ENCODE data around the gene MEFV.

The MEFV gene, protein sequence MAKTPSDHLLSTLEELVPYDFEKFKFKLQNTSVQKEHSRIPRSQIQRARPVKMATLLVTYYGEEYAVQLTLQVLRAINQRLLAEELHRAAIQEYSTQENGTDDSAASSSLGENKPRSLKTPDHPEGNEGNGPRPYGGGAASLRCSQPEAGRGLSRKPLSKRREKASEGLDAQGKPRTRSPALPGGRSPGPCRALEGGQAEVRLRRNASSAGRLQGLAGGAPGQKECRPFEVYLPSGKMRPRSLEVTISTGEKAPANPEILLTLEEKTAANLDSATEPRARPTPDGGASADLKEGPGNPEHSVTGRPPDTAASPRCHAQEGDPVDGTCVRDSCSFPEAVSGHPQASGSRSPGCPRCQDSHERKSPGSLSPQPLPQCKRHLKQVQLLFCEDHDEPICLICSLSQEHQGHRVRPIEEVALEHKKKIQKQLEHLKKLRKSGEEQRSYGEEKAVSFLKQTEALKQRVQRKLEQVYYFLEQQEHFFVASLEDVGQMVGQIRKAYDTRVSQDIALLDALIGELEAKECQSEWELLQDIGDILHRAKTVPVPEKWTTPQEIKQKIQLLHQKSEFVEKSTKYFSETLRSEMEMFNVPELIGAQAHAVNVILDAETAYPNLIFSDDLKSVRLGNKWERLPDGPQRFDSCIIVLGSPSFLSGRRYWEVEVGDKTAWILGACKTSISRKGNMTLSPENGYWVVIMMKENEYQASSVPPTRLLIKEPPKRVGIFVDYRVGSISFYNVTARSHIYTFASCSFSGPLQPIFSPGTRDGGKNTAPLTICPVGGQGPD

DNA sequence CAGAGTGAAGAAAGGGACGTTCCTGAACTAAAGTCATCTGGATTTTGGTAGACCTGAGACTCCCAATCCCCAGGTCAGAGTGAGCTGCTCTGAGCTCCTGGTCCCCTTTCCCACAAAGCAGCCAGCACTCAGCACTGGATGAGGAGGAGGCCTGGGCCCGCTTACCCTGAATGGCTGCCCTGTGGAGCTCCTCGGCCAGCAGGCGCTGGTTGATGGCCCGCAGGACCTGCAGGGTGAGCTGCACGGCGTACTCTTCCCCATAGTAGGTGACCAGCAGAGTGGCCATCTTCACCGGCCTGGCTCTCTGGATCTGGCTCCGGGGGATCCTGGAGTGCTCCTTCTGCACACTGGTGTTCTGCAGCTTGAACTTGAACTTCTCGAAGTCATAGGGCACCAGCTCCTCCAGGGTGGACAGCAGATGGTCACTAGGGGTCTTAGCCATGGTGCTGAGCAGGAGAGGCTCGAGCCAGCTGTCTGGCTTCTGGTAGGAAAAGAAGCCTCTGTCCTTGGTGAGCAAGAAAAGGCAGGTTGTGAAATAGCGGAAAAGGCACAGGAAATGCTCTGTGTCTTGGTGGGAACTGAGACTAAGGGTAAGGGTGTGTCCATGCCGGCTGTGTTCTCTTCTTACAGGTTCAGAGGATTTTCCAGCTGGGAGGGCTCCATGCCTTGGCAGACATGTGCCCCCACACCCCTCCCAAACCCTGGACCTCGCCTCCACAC, at the start of gene MEFV:
MEFV (minus strand) TSS at position 488 of the 720 bp plus-strand sequence; CDS start at position 442, 46 bp downstream.
- Histone ChIP-seq H3K9me3 (ENCODE audit: insufficient read depth, low read depth, low read length) (peaks cover 19% of the 10 kb centered on the region), H3K4me3 (ENCODE audit: low read length) (no peak within 1 kb of the TSS), H3K9ac (ENCODE audit: low read depth, low read length) (no peak within 1 kb of the TSS), H3K36me3 (ENCODE audit: insufficient read depth, low read depth, low read length) (no peaks in the 10 kb centered on the region), H3K4me1 (ENCODE audit: insufficient read depth, low read length) (no peaks in the 10 kb centered on the region), H3K27me3 (ENCODE audit: insufficient read depth, low read length) (no peaks in the 10 kb centered on the region), H3K27ac (ENCODE audit: low read length) (no peak within 1 kb of the TSS)

DNA sequence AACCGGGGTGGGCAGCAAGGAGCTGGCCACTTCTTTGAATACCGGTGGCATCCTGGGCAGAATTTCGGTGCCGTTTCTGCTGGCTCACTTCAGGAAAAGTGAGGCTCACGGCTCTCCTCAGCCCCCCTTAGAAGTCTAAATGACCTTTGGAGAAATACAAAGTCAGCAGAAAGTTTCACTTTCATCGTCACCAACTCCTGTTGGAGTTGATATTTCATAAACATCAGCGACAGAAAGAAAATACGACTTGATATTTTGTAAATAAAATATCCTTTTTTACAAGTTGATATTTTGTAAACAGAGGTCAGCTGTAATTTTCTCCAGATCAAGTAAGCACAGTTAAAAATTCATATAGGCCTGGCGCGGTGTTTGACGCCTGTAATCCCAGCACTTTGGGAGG, 49.6 kb upstream of the MEFV start:
- peak overlapping the region; percentile 83; the same call in 1 of the 2 replicates for H3K9ac ChIP-seq (ENCODE audit: low read depth, low read length)
- no peaks in the 10 kb centered on the region for H3K4me1 ChIP-seq (ENCODE audit: insufficient read depth, low read length)
- peaks cover 43% of the 10 kb centered on the region for H3K36me3 ChIP-seq (ENCODE audit: insufficient read depth, low read depth, low read length)
- H3K27me3 ChIP-seq (ENCODE audit: insufficient read depth, low read length), result peaks cover 8% of the 10 kb centered on the region
- peak overlapping the region; percentile 87 for H3K4me3 ChIP-seq (ENCODE audit: low read length)
- H3K27ac ChIP-seq (ENCODE audit: low read length), result no peak overlapping the region
- peaks cover 75% of the 10 kb centered on the region for H3K9me3 ChIP-seq (ENCODE audit: insufficient read depth, low read depth, low read length)

- Histone ChIP-seq H3K27ac (ENCODE audit: low read length) (no peak within 1 kb of the TSS), H3K9me3 (ENCODE audit: insufficient read depth, low read depth, low read length) (peaks cover 75% of the 10 kb centered on the region), H3K36me3 (ENCODE audit: insufficient read depth, low read depth, low read length) (peaks cover 42% of the 10 kb centered on the region), H3K27me3 (ENCODE audit: insufficient read depth, low read length) (peaks cover 8% of the 10 kb centered on the region), H3K9ac (ENCODE audit: low read depth, low read length) (peak within 1 kb of the TSS; percentile 83), H3K4me1 (ENCODE audit: insufficient read depth, low read length) (no peaks in the 10 kb centered on the region), H3K4me3 (ENCODE audit: low read length) (peak within 1 kb of the TSS; percentile 87)
Measured at GRCh38 chr16:3305109-3306068, 49.0 kb upstream of the MEFV start, which contains the start of the genes TIGD7 and ZNF75A. Gene TIGD7 (minus strand): TSS chr16:3305430. CDS start chr16:3300614, 4,816 bp downstream. Gene ZNF75A (plus strand): TSS chr16:3305497. CDS start chr16:3308429, 2,932 bp downstream.

DNA sequence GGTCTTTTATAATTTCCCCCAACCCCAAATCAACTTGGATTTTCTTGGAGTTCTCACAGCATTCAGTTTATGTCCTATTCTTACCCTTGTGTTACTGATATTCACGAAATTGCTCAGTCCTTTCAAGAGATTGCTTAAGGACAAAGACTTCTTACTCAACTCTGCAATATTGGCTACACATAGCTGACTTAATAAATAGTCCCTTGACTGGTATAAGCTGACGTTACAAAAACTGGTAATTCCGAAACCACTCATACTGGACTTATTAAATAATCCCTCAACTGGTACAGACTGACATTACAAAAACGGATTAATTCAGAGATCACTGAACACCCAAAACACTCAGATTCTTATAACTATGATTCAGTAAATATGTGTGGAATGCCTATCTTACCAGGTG, 47.9 kb upstream of the MEFV start:
- peaks cover 75% of the 10 kb centered on the region for H3K9me3 ChIP-seq (ENCODE audit: insufficient read depth, low read depth, low read length)
- H3K36me3 ChIP-seq (ENCODE audit: insufficient read depth, low read depth, low read length), result peaks cover 45% of the 10 kb centered on the region

GRCh38 chr16:3295783-3296182, 39.4 kb upstream of the MEFV start:
- Histone ChIP-seq H3K36me3 (ENCODE audit: insufficient read depth, low read depth, low read length) (peaks cover 39% of the 10 kb centered on the region), H3K9me3 (ENCODE audit: insufficient read depth, low read depth, low read length) (peaks cover 58% of the 10 kb centered on the region)

More for the DNA sequence above, 47.9 kb upstream of the MEFV start:
- H3K27ac ChIP-seq (ENCODE audit: low read length), result no peak overlapping the region
- H3K27me3 ChIP-seq (ENCODE audit: insufficient read depth, low read length), result peaks cover 8% of the 10 kb centered on the region
- peak overlapping the region; percentile 87 for H3K4me3 ChIP-seq (ENCODE audit: low read length)
- no peak overlapping the region for H3K9ac ChIP-seq (ENCODE audit: low read depth, low read length)
- H3K4me1 ChIP-seq (ENCODE audit: insufficient read depth, low read length), result no peaks in the 10 kb centered on the region

DNA sequence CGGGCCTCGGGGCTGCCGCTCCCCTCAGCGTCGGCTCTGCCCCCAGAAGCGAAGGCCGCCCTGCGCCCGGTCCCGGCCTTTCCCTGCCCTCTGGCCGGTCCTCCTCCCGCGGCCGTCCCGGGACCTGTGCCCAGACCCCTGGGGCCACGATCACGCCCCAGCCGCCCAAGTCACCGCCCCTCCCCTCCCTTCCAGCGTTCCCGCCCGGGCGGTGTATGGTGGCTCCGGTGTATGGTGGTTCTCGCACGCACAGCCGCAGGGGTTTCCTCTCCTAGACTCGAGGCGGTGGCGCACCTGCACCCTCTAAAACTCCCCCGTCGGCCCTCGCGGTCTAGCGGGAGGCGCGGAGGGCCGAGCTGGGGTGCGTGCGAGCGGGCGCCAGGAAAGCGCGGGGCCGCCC, 38.8 kb upstream of the MEFV start:
- no peak overlapping the region for H3K27ac ChIP-seq (ENCODE audit: low read length)
- H3K4me3 ChIP-seq (ENCODE audit: low read length), result no peak overlapping the region
- no peak overlapping the region for H3K9ac ChIP-seq (ENCODE audit: low read depth, low read length)
- H3K36me3 ChIP-seq (ENCODE audit: insufficient read depth, low read depth, low read length), result peaks cover 41% of the 10 kb centered on the region
- H3K27me3 ChIP-seq (ENCODE audit: insufficient read depth, low read length), result no peaks in the 10 kb centered on the region
- H3K4me1 ChIP-seq (ENCODE audit: insufficient read depth, low read length), result no peaks in the 10 kb centered on the region
- peaks cover 59% of the 10 kb centered on the region for H3K9me3 ChIP-seq (ENCODE audit: insufficient read depth, low read depth, low read length)

More at GRCh38 chr16:3295783-3296182, 39.4 kb upstream of the MEFV start:
- H3K4me3 ChIP-seq (ENCODE audit: low read length), result no peak overlapping the region
- no peak overlapping the region for H3K27ac ChIP-seq (ENCODE audit: low read length)
- no peak overlapping the region for H3K9ac ChIP-seq (ENCODE audit: low read depth, low read length)
- H3K4me1 ChIP-seq (ENCODE audit: insufficient read depth, low read length), result no peaks in the 10 kb centered on the region
- H3K27me3 ChIP-seq (ENCODE audit: insufficient read depth, low read length), result no peaks in the 10 kb centered on the region

- H3K27ac ChIP-seq (ENCODE audit: low read length), result no peak overlapping the region
- no peak overlapping the region for H3K4me3 ChIP-seq (ENCODE audit: low read length)
- peaks cover 74% of the 10 kb centered on the region for H3K9me3 ChIP-seq (ENCODE audit: insufficient read depth, low read depth, low read length)
- peaks cover 58% of the 10 kb centered on the region for H3K36me3 ChIP-seq (ENCODE audit: insufficient read depth, low read depth, low read length)
- H3K27me3 ChIP-seq (ENCODE audit: insufficient read depth, low read length), result no peaks in the 10 kb centered on the region
- no peaks in the 10 kb centered on the region for H3K4me1 ChIP-seq (ENCODE audit: insufficient read depth, low read length)
- no peak overlapping the region for H3K9ac ChIP-seq (ENCODE audit: low read depth, low read length)
Measured at GRCh38 chr16:3292604-3293003, 36.2 kb upstream of the MEFV start.

- no peaks in the 10 kb centered on the region for H3K27me3 ChIP-seq (ENCODE audit: insufficient read depth, low read length)
- H3K36me3 ChIP-seq (ENCODE audit: insufficient read depth, low read depth, low read length), result peaks cover 83% of the 10 kb centered on the region
- no peaks in the 10 kb centered on the region for H3K4me1 ChIP-seq (ENCODE audit: insufficient read depth, low read length)
- H3K27ac ChIP-seq (ENCODE audit: low read length), result no peak overlapping the region
- peak overlapping the region; percentile 36 for H3K4me3 ChIP-seq (ENCODE audit: low read length)
- H3K9ac ChIP-seq (ENCODE audit: low read depth, low read length), result no peak overlapping the region
- H3K9me3 ChIP-seq (ENCODE audit: insufficient read depth, low read depth, low read length), result peaks cover 80% of the 10 kb centered on the region
Measured at GRCh38 chr16:3289998-3290673, 33.7 kb upstream of the MEFV start.

GRCh38 chr16:3285131-3285530, 28.7 kb upstream of the MEFV start:
- Histone ChIP-seq H3K36me3 (ENCODE audit: insufficient read depth, low read depth, low read length) (peaks cover 51% of the 10 kb centered on the region), H3K9ac (ENCODE audit: low read depth, low read length) (peak overlapping the region; percentile 91; the same call in 1 of the 2 replicates), H3K9me3 (ENCODE audit: insufficient read depth, low read depth, low read length) (peaks cover 41% of the 10 kb centered on the region), H3K4me1 (ENCODE audit: insufficient read depth, low read length) (peaks cover 9% of the 10 kb centered on the region; the same call in 1 of the 2 replicates), H3K27ac (ENCODE audit: low read length) (no peak overlapping the region), H3K4me3 (ENCODE audit: low read length) (peak overlapping the region; percentile 98), H3K27me3 (ENCODE audit: insufficient read depth, low read length) (no peaks in the 10 kb centered on the region)

Measured in iPS-20b (cell line).